H9 (cell line): ENCODE measurements around the gene PLD1. TPM values are rescaled to one million over a fixed set of nuclear protein-coding genes. Genes with fewer than 3 reads are reported as not detected.
A peak's percentile ranks its signal among the peaks of the same experiment; 100 is the strongest.

ENCODE experiments used
- DNase-seq: peaks from one replicate; pipeline ENCODE4 v3.0.0-alpha.2; 2017
- H2AFZ ChIP-seq: one replicate; pipeline ENCODE4 v1.6.1; 2013; ENCODE audit warnings: mild to moderate bottlenecking, low read length, control low read depth, moderate library complexity
- H2AK5ac ChIP-seq: 2 replicates; pipeline ENCODE4 v1.6.1; 2013; ENCODE audit warnings: low read length, control low read depth, mixed read lengths; ENCODE audit not compliant: insufficient read length
- H2BK120ac ChIP-seq: one replicate; pipeline ENCODE4 v1.6.1; 2013; ENCODE audit warnings: low read depth, mild to moderate bottlenecking, low read length, control low read depth, inconsistent platforms; ENCODE audit not compliant: poor library complexity, severe bottlenecking
- H2BK12ac ChIP-seq: 2 replicates; pipeline ENCODE4 v1.6.1; 2013; ENCODE audit warnings: low read length, control low read depth, mixed read lengths, low read depth; ENCODE audit not compliant: insufficient read length
- H2BK15ac ChIP-seq: 2 replicates; pipeline ENCODE4 v1.6.1; 2013; ENCODE audit warnings: low read depth, low read length, control low read depth
- H2BK20ac ChIP-seq: one replicate; pipeline ENCODE4 v1.6.1; 2013; ENCODE audit warnings: low read depth, mild to moderate bottlenecking, low read length, control low read depth, inconsistent platforms; ENCODE audit not compliant: poor library complexity, severe bottlenecking
- H2BK5ac ChIP-seq: 2 replicates; pipeline ENCODE4 v1.6.1; 2013; ENCODE audit warnings: low read length, control low read depth, mixed read lengths; ENCODE audit not compliant: insufficient read length
- H3K14ac ChIP-seq: 2 replicates; pipeline ENCODE4 v1.6.1; 2013; ENCODE audit warnings: low read length, control low read depth; ENCODE audit not compliant: insufficient read depth
- H3K18ac ChIP-seq: 2 replicates; pipeline ENCODE4 v1.6.1; 2013; ENCODE audit warnings: low read depth, mild to moderate bottlenecking, mixed read lengths, low read length, control low read depth; ENCODE audit not compliant: insufficient read length
- H3K23ac ChIP-seq: 2 replicates; pipeline ENCODE4 v1.6.1; 2013; ENCODE audit warnings: low read length, control low read depth, mixed read lengths, low read depth; ENCODE audit not compliant: insufficient read length
- H3K23me2 ChIP-seq: 2 replicates; pipeline ENCODE4 v1.6.1; 2013; ENCODE audit warnings: low read depth, mild to moderate bottlenecking, mixed read lengths, low read length, control low read depth; ENCODE audit not compliant: insufficient read length, poor library complexity, severe bottlenecking
- H3K27ac ChIP-seq: 2 replicates; pipeline ENCODE4 v1.5.1; 2013; ENCODE audit warnings: low read length, control low read depth, mixed read lengths, low read depth; ENCODE audit not compliant: insufficient read length
- H3K27me3 ChIP-seq: 2 replicates; pipeline ENCODE4 v1.6.1; 2013; ENCODE audit warnings: low read length, control low read depth, inconsistent platforms; ENCODE audit not compliant: insufficient read depth
- H3K4ac ChIP-seq: 2 replicates; pipeline ENCODE4 v1.6.1; 2013; ENCODE audit warnings: low read depth, mild to moderate bottlenecking, control low read depth, inconsistent platforms, low read length, moderate library complexity
- H3K4me1 ChIP-seq: 2 replicates; pipeline ENCODE4 v1.6.1; 2013; ENCODE audit warnings: low read length, control low read depth, inconsistent platforms; ENCODE audit not compliant: insufficient read depth
- H3K4me2 ChIP-seq: 2 replicates; pipeline ENCODE4 v1.6.1; 2013; ENCODE audit warnings: low read length, control low read depth, mixed read lengths; ENCODE audit not compliant: insufficient read length, insufficient read depth
- H3K56ac ChIP-seq: 2 replicates; pipeline ENCODE4 v1.6.1; 2013; ENCODE audit warnings: low read depth, mild to moderate bottlenecking, mixed read lengths, low read length, control low read depth; ENCODE audit not compliant: insufficient read length
- H3K79me1 ChIP-seq: 2 replicates; pipeline ENCODE4 v1.6.1; 2013; ENCODE audit warnings: low read depth, mild to moderate bottlenecking, moderate library complexity, low read length, control low read depth, inconsistent platforms; ENCODE audit not compliant: insufficient read depth, poor library complexity, severe bottlenecking
- H3K79me2 ChIP-seq: 2 replicates; pipeline ENCODE4 v1.6.1; 2013; ENCODE audit warnings: low read length, control low read depth, inconsistent platforms; ENCODE audit not compliant: insufficient read depth
- H3K9ac ChIP-seq: 2 replicates; pipeline ENCODE4 v1.6.1; 2013; ENCODE audit warnings: low read length, control low read depth, mixed read lengths; ENCODE audit not compliant: insufficient read length; ENCODE audit errors: extremely low read depth
- H3K9me3 ChIP-seq: one replicate; pipeline ENCODE4 v1.6.1; 2013; ENCODE audit warnings: low read depth, low read length, inconsistent platforms; ENCODE audit not compliant: control insufficient read depth
- H3T11ph ChIP-seq: one replicate; pipeline ENCODE4 v1.6.1; 2013; ENCODE audit warnings: mild to moderate bottlenecking, low read length, control low read depth, inconsistent platforms
- H4K20me1 ChIP-seq: one replicate; pipeline ENCODE4 v1.6.1; 2013; ENCODE audit not compliant: control insufficient read depth, insufficient read length, insufficient read depth
- H4K5ac ChIP-seq: 2 replicates; pipeline ENCODE4 v1.6.1; 2013; ENCODE audit warnings: low read depth, mild to moderate bottlenecking, mixed read lengths, low read length, control low read depth; ENCODE audit not compliant: insufficient read length
- H4K8ac ChIP-seq: replicated peaks from 2 replicates; pipeline ENCODE4 v1.6.1; 2013; ENCODE audit warnings: low read length, control low read depth, mixed read lengths, low read depth; ENCODE audit not compliant: insufficient read length
- H4K91ac ChIP-seq: 2 replicates; pipeline ENCODE4 v1.6.1; 2013; ENCODE audit warnings: low read depth, mild to moderate bottlenecking, moderate library complexity, mixed read lengths, low read length, control low read depth; ENCODE audit not compliant: insufficient read length
- H3K27ac Mint-ChIP-seq, 3 experiments: 2 replicates in 2 of 3; 3 replicates in 1 of 3; pipeline ENCODE4 v1.8.0; 2020 to 2021; ENCODE audit warnings: mixed read lengths in 3 of 3, mild to moderate bottlenecking in 1 of 3, moderate library complexity in 1 of 3
- H3K27me3 Mint-ChIP-seq: 2 replicates; pipeline ENCODE4 v1.8.0; 2021; ENCODE audit warnings: low read depth, mild to moderate bottlenecking, moderate library complexity, mixed read lengths
- H3K36me3 Mint-ChIP-seq, 3 experiments: 2 replicates in 2 of 3; 3 replicates in 1 of 3; pipeline ENCODE4 v1.8.0; 2020 to 2021; ENCODE audit warnings: low read depth in 3 of 3, mixed read lengths in 3 of 3; ENCODE audit not compliant: insufficient read depth in 1 of 3
- H3K4me1 Mint-ChIP-seq, 2 experiments: 2 replicates each; pipeline ENCODE4 v1.8.0; 2020; ENCODE audit warnings: mixed read lengths in 2 of 2
- H3K4me3 Mint-ChIP-seq, 2 experiments: 2 replicates in 1 of 2; 3 replicates in 1 of 2; pipeline ENCODE4 v1.8.0; 2020 to 2021; ENCODE audit warnings: mild to moderate bottlenecking in 2 of 2, mixed read lengths in 2 of 2, moderate library complexity in 1 of 2
- H3K9me3 Mint-ChIP-seq, 2 experiments: 2 replicates in 1 of 2; 3 replicates in 1 of 2; pipeline ENCODE4 v1.8.0; 2020; ENCODE audit warnings: mild to moderate bottlenecking in 2 of 2, mixed read lengths in 2 of 2, moderate library complexity in 1 of 2
- WGBS: extraction: QIAGEN DNeasy Blood & Tissue Kit; methylation state at CpG from one replicate; pipeline ENCODE4 v1.1.7; 2013; ENCODE audit warnings: missing lambda C conversion rate, low lambda C conversion rate, mixed read lengths; ENCODE audit not compliant: insufficient read length; ENCODE audit errors: extremely low coverage; 5-methylcytosine and 5-hydroxymethylcytosine counted together
- total RNA-seq: library from RNA; stranded (reverse); gene quantifications from 2 replicates; pipeline ENCODE4 v1.2.1, GENCODE V29; 2021
- TF ChIP-seq, protein P1 (sequence below): fragments of 200-600 bp; sonication (generic); conservative IDR thresholded peaks from 3 replicates; pipeline ENCODE4 v1.8.0; 2021; ENCODE audit warnings: antibody characterized with exemption, mild to moderate bottlenecking

Gene PLD1
- total RNA-seq, 1 experiment from 2014 or later = 1.8 TPM

GRCh38 chr3:171704814-171705213 is 105.5 kb downstream of the PLD1 start:
- Histone ChIP-seq H3K23me2 (no peaks in the 10 kb centered on the region), H2BK20ac (no peak overlapping the region), H2BK12ac (no peak overlapping the region), H3K4me2 (no peak overlapping the region), H3K79me2 (no peaks in the 10 kb centered on the region), H2BK5ac (no peak overlapping the region), H3K27me3 (no peaks in the 10 kb centered on the region), H4K91ac (no peak overlapping the region), H4K8ac (no peak overlapping the region), H3K4ac (no peak overlapping the region), H3K79me1 (no peaks in the 10 kb centered on the region), H3K4me1 (no peaks in the 10 kb centered on the region), H3K9me3 (no peaks in the 10 kb centered on the region), H3T11ph (no peak overlapping the region), H3K9ac (no peak overlapping the region), H2BK15ac (no peak overlapping the region), H2AFZ (no peak overlapping the region), H3K23ac (no peak overlapping the region), H2AK5ac (no peak overlapping the region), H3K18ac (no peak overlapping the region), H4K5ac (no peak overlapping the region), H2BK120ac (no peak overlapping the region), H3K56ac (no peak overlapping the region), H4K20me1 (no peaks in the 10 kb centered on the region), H3K27ac (no peak overlapping the region), H3K14ac (no peak overlapping the region)
- H3K4me1 Mint-ChIP-seq = peaks cover 5 to 8% of the 10 kb centered on the region in 2 experiments; a peak in 3 of 4 replicates
- peak overlapping the region in 1 of 3 experiments; percentile 26; a peak in 1 of 7 replicates for H3K27ac Mint-ChIP-seq
- no CpG with 5 or more reads among the region's 8 CpGs for WGBS
- DNase-seq = peak; percentile 51
- TF ChIP-seq, protein P1, sequence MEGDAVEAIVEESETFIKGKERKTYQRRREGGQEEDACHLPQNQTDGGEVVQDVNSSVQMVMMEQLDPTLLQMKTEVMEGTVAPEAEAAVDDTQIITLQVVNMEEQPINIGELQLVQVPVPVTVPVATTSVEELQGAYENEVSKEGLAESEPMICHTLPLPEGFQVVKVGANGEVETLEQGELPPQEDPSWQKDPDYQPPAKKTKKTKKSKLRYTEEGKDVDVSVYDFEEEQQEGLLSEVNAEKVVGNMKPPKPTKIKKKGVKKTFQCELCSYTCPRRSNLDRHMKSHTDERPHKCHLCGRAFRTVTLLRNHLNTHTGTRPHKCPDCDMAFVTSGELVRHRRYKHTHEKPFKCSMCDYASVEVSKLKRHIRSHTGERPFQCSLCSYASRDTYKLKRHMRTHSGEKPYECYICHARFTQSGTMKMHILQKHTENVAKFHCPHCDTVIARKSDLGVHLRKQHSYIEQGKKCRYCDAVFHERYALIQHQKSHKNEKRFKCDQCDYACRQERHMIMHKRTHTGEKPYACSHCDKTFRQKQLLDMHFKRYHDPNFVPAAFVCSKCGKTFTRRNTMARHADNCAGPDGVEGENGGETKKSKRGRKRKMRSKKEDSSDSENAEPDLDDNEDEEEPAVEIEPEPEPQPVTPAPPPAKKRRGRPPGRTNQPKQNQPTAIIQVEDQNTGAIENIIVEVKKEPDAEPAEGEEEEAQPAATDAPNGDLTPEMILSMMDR = no peak
- peaks cover 2 to 4% (median 3%) of the 10 kb centered on the region in 3 experiments; a peak in 4 of 7 replicates for H3K36me3 Mint-ChIP-seq
- H3K27me3 Mint-ChIP-seq = no peaks in the 10 kb centered on the region
- H3K9me3 Mint-ChIP-seq = peaks cover 6 to 10% of the 10 kb centered on the region in 2 experiments; a peak in 4 of 5 replicates
- H3K4me3 Mint-ChIP-seq = no peak overlapping the region
